IMR-90 (cell line): ENCODE data around the gene CPEB3. TPM values are rescaled to one million over a fixed set of nuclear protein-coding genes. Genes with fewer than 3 reads are reported as not detected.

Experiments
- ATAC-seq: fragments of 200-7000 bp; cut with Tn5 transposase; 2 replicates; pipeline ENCODE4 v1.9.1; 2020; ENCODE audit warnings: low read depth, mild to moderate bottlenecking, moderate library complexity
- BruUV-seq: library from RNA; stranded (reverse); fragments of 400-500 nt; replicated peaks from 2 replicates; lab custom pipeline; 2021; lab: Mats Ljungman, UMichigan
- CTCF ChIA-PET: fragments of 300-600 bp; formaldehyde crosslinking; extraction: SDS; loops from one replicate; lab custom pipeline; 2021; ENCODE audit warnings: antibody characterized with exemption; lab: Yijun Ruan, JAX
- POLR2A ChIA-PET: fragments of 300-600 bp; sonication (Branson Sonifier 250); formaldehyde crosslinking; loops from one replicate; lab custom pipeline; 2022; ENCODE audit warnings: antibody characterized with exemption; ENCODE audit not compliant: unreplicated experiment; lab: Charles Lee
- DNase-seq: peaks from one replicate; pipeline ENCODE4 v3.0.0; 2013
- H2AFZ ChIP-seq: replicated peaks from 2 replicates; pipeline ENCODE3; 2013; ENCODE audit warnings: low read length, mild to moderate bottlenecking; ENCODE audit not compliant: poor library complexity
- H2AK5ac ChIP-seq: 2 replicates; pipeline ENCODE4 v1.6.1; 2013; ENCODE audit warnings: low read depth, low read length, inconsistent platforms
- H2AK9ac ChIP-seq: replicated peaks from 2 replicates; pipeline ENCODE3; 2013; ENCODE audit warnings: mild to moderate bottlenecking, low read depth, low read length, moderate library complexity; ENCODE audit not compliant: poor library complexity
- H2BK120ac ChIP-seq: 2 replicates; pipeline ENCODE4 v1.6.1; 2013; ENCODE audit warnings: low read depth, low read length, inconsistent platforms
- H2BK15ac ChIP-seq: 3 replicates; pipeline ENCODE4 v1.6.1; 2013; ENCODE audit warnings: low read depth, low read length, inconsistent platforms
- H2BK20ac ChIP-seq: 2 replicates; pipeline ENCODE4 v1.6.1; 2013; ENCODE audit warnings: low read depth, mild to moderate bottlenecking, inconsistent platforms, low read length, moderate library complexity
- H2BK5ac ChIP-seq: 2 replicates; pipeline ENCODE4 v1.6.1; 2013; ENCODE audit warnings: mild to moderate bottlenecking, low read depth, low read length, inconsistent platforms; ENCODE audit not compliant: poor library complexity, severe bottlenecking
- H3K14ac ChIP-seq: replicated peaks from 2 replicates; pipeline ENCODE4 v1.6.1; 2013; ENCODE audit warnings: low read depth, low read length, inconsistent platforms
- H3K18ac ChIP-seq: 2 replicates; pipeline ENCODE4 v1.6.1; 2013; ENCODE audit warnings: low read depth, low read length, control low read depth
- H3K23ac ChIP-seq: 2 replicates; pipeline ENCODE4 v1.6.1; 2013; ENCODE audit warnings: low read depth, low read length, inconsistent platforms
- H3K27ac ChIP-seq: 2 replicates; pipeline ENCODE4 v1.5.1; 2013; ENCODE audit warnings: mild to moderate bottlenecking, control low read depth, low read length; ENCODE audit not compliant: insufficient read depth
- H3K27me3 ChIP-seq: 2 replicates; pipeline ENCODE4 v1.6.1; 2013; ENCODE audit warnings: low read length; ENCODE audit not compliant: control insufficient read depth, insufficient read depth
- H3K36me3 ChIP-seq: 2 replicates; pipeline ENCODE4 v1.6.1; 2013; ENCODE audit warnings: low read length, mixed read lengths; ENCODE audit not compliant: control insufficient read depth, insufficient read depth
- H3K4ac ChIP-seq: 2 replicates; pipeline ENCODE4 v1.6.1; 2013; ENCODE audit warnings: low read depth, low read length, inconsistent platforms
- H3K4me1 ChIP-seq: 2 replicates; pipeline ENCODE4 v1.6.1; 2013; ENCODE audit warnings: low read length, mixed read lengths; ENCODE audit not compliant: control insufficient read depth, insufficient read depth
- H3K4me2 ChIP-seq: 2 replicates; pipeline ENCODE4 v1.6.1; 2013; ENCODE audit warnings: low read depth, mild to moderate bottlenecking, control low read depth, low read length, moderate library complexity
- H3K4me3 ChIP-seq: 2 replicates; pipeline ENCODE4 v1.5.1; 2013; ENCODE audit warnings: low read depth, mild to moderate bottlenecking, control low read depth, low read length, moderate library complexity; ENCODE audit not compliant: insufficient read depth
- H3K56ac ChIP-seq: 2 replicates; pipeline ENCODE4 v1.6.1; 2013; ENCODE audit warnings: low read length, inconsistent platforms; ENCODE audit not compliant: insufficient read depth; ENCODE audit errors: extremely low read depth
- H3K79me1 ChIP-seq, 2 experiments: 2 replicates each; pipeline ENCODE4 v1.6.1; 2013; ENCODE audit warnings: low read length in 2 of 2, inconsistent platforms in 1 of 2, low read depth in 1 of 2
- H3K9ac ChIP-seq: 2 replicates; pipeline ENCODE4 v1.6.1; 2013; ENCODE audit warnings: low read depth, low read length, control low read depth
- H3K9me1 ChIP-seq: 2 replicates; pipeline ENCODE4 v1.6.1; 2013; ENCODE audit warnings: low read length, inconsistent platforms; ENCODE audit not compliant: insufficient read depth
- H3K9me3 ChIP-seq: 2 replicates; pipeline ENCODE4 v1.6.1; 2013; ENCODE audit warnings: low read length; ENCODE audit not compliant: control insufficient read depth, insufficient read depth
- H4K20me1 ChIP-seq: 2 replicates; pipeline ENCODE4 v1.6.1; 2013; ENCODE audit warnings: low read length, inconsistent platforms; ENCODE audit not compliant: insufficient read depth
- H4K5ac ChIP-seq: 2 replicates; pipeline ENCODE4 v1.6.1; 2013; ENCODE audit warnings: mild to moderate bottlenecking, low read depth, low read length, control low read depth
- H4K8ac ChIP-seq, 2 experiments: 2 replicates each; pipeline ENCODE4 v1.6.1; 2013; ENCODE audit warnings: low read depth in 2 of 2, low read length in 2 of 2, control low read depth in 1 of 2, inconsistent platforms in 1 of 2
- H4K91ac ChIP-seq: 2 replicates; pipeline ENCODE4 v1.6.1; 2013; ENCODE audit warnings: low read depth, low read length, inconsistent platforms; ENCODE audit not compliant: insufficient read depth
- BHLHE40 ChIP-seq: fragments of 150-350 bp; IDR thresholded peaks from 2 replicates; pipeline ENCODE4 v1.6.1; 2016; ENCODE audit warnings: mild to moderate bottlenecking, low read depth, low read length
- CHD1 ChIP-seq: IDR thresholded peaks from 2 replicates; pipeline ENCODE4 v1.6.1; 2012; ENCODE audit warnings: low read depth, low read length, improper control_type of control experiment
- CTCF ChIP-seq: conservative IDR thresholded peaks from 2 replicates; pipeline ENCODE4 v1.5.1; 2012; ENCODE audit warnings: mild to moderate bottlenecking, low read depth, low read length, improper control_type of control experiment
- FOS ChIP-seq: fragments of 150-350 bp; IDR thresholded peaks from 2 replicates; pipeline ENCODE4 v1.6.1; 2016; ENCODE audit warnings: low read depth, low read length
- MAFK ChIP-seq: IDR thresholded peaks from 2 replicates; pipeline ENCODE4 v1.6.1; 2012; ENCODE audit warnings: low read depth, low read length, improper control_type of control experiment
- MAZ ChIP-seq: IDR thresholded peaks from 2 replicates; pipeline ENCODE4 v1.6.1; 2012; ENCODE audit warnings: low read depth, mild to moderate bottlenecking, low read length, improper control_type of control experiment, moderate library complexity, borderline replicate concordance
- MXI1 ChIP-seq: IDR thresholded peaks from 2 replicates; pipeline ENCODE4 v1.6.1; 2012; ENCODE audit warnings: low read depth, mild to moderate bottlenecking, low read length, moderate library complexity, borderline replicate concordance
- NFE2L2 ChIP-seq: fragments of 150-350 bp; IDR thresholded peaks from 2 replicates; pipeline ENCODE4 v1.6.1; 2016; ENCODE audit warnings: low read depth, mild to moderate bottlenecking, low read length
- POLR2A ChIP-seq: IDR thresholded peaks from 2 replicates; pipeline ENCODE4 v1.6.1; 2012; ENCODE audit warnings: mild to moderate bottlenecking, low read depth, low read length
- RAD21 ChIP-seq: IDR thresholded peaks from 2 replicates; pipeline ENCODE4 v1.6.1; 2012; ENCODE audit warnings: low read length, improper control_type of control experiment
- RCOR1 ChIP-seq: IDR thresholded peaks from 2 replicates; pipeline ENCODE4 v1.6.1; 2012; ENCODE audit warnings: mild to moderate bottlenecking, low read length, improper control_type of control experiment; ENCODE audit not compliant: insufficient replicate concordance
- RFX5 ChIP-seq: IDR thresholded peaks from 2 replicates; pipeline ENCODE4 v1.8.0; 2012; ENCODE audit warnings: low read depth, mild to moderate bottlenecking, low read length, moderate library complexity
- SMC3 ChIP-seq: fragments of 150-350 bp; IDR thresholded peaks from 2 replicates; pipeline ENCODE4 v1.6.1; 2016; ENCODE audit warnings: low read depth, mild to moderate bottlenecking, antibody characterized with exemption, low read length, moderate library complexity
- USF2 ChIP-seq: fragments of 150-350 bp; IDR thresholded peaks from 2 replicates; pipeline ENCODE4 v1.6.1; 2017; ENCODE audit warnings: mild to moderate bottlenecking, antibody characterized with exemption, low read length, low read depth
- WGBS, 2 experiments: methylation state at CpG; one replicate each; pipeline versions ENCODE4 v1.1.5 to v1.1.7; 2013; ENCODE audit warnings: missing lambda C conversion rate in 2 of 2; ENCODE audit not compliant: insufficient read length in 1 of 2; ENCODE audit errors: extremely low coverage in 2 of 2; 5-methylcytosine and 5-hydroxymethylcytosine counted together
- dilution Hi-C: fragments of 300-500 bp; cut with HindIII; formaldehyde crosslinking; loops from one replicate; pipeline ENCODE4 v1.14.3; 2018; ENCODE audit warnings: low sequenced_read_pairs; ENCODE audit not compliant: unreplicated experiment
- in situ Hi-C: fragments of 300-500 bp; cut with MboI; formaldehyde crosslinking; loops from 3 replicates; pipeline ENCODE4 v1.14.3; 2019; ENCODE audit warnings: low sequenced_read_pairs, inconsistent platforms, mixed read lengths
- intact Hi-C: fragments of 100-400 bp; cut with micrococcal nuclease; formaldehyde crosslinking; loops from 2 replicates; pipeline ENCODE4 v1.10.0; 2022
- polyA plus RNA-seq, 3 experiments: library from polyadenylated mRNA; depleted of rRNA; stranded (reverse); fragments of >200 nt; gene quantifications; 2 replicates each; pipeline ENCODE4 v1.2.3, GENCODE V29; 2012; ENCODE audit warnings: low replicate concordance in 1 of 3
- total RNA-seq: library from RNA; depleted of rRNA; stranded (reverse); fragments of >200 nt; gene quantifications from 2 replicates; pipeline ENCODE4 v1.2.3, GENCODE V29; 2012
- TF ChIP-seq, protein P1 (sequence below): fragments of 150-350 bp; IDR thresholded peaks from 2 replicates; pipeline ENCODE4 v1.6.1; 2016; ENCODE audit warnings: low read depth, mild to moderate bottlenecking, low read length, moderate library complexity, borderline replicate concordance

CPEB3 gene
- total and polyA plus RNA-seq, 2 of the 4 experiments (the other 2 are of a cell fraction) = 0.18 to 0.36 TPM

- H4K20me1 ChIP-seq = no peaks in the 10 kb centered on the region
- no peak overlapping the region for H3K27ac ChIP-seq
- ChIA-PET CTCF (no interaction called here), POLR2A (no interaction called here)
- ATAC-seq = no peak
- no peak overlapping the region for H3K14ac ChIP-seq
- H3K4me1 ChIP-seq = no peaks in the 10 kb centered on the region
- DNase-seq = peak; percentile 10
- intact Hi-C loops (no loop called here), in situ Hi-C loops (no loop called here), dilution Hi-C loops (no loop called here)
- no peak overlapping the region for H4K5ac ChIP-seq
- H2AK9ac ChIP-seq = no peak overlapping the region
- H2AFZ ChIP-seq = no peak overlapping the region
- BruUV-seq = no TSS peak
- H2BK5ac ChIP-seq = no peak overlapping the region
- no peak overlapping the region for H3K18ac ChIP-seq
- H3K36me3 ChIP-seq = peaks cover 4% of the 10 kb centered on the region; the same call in 1 of the 2 replicates
- H3K27me3 ChIP-seq = no peaks in the 10 kb centered on the region
- no peak overlapping the region for H3K23ac ChIP-seq
- no peaks in the 10 kb centered on the region for H3K79me1 ChIP-seq
- TF ChIP-seq NFE2L2 = no peak
- no peak for TF ChIP-seq SMC3
- no peak for TF ChIP-seq FOS
- TF ChIP-seq CTCF = no peak
- no peak for TF ChIP-seq MAZ
- no peak for TF ChIP-seq POLR2A
- TF ChIP-seq RAD21 = no peak
- TF ChIP-seq MXI1 = no peak
- no peak for TF ChIP-seq BHLHE40
- no peak for TF ChIP-seq RCOR1
- no peak for TF ChIP-seq USF2
- no peak for TF ChIP-seq CHD1
- no peak for TF ChIP-seq MAFK
- no peak for TF ChIP-seq RFX5
- TF ChIP-seq, protein P1, sequence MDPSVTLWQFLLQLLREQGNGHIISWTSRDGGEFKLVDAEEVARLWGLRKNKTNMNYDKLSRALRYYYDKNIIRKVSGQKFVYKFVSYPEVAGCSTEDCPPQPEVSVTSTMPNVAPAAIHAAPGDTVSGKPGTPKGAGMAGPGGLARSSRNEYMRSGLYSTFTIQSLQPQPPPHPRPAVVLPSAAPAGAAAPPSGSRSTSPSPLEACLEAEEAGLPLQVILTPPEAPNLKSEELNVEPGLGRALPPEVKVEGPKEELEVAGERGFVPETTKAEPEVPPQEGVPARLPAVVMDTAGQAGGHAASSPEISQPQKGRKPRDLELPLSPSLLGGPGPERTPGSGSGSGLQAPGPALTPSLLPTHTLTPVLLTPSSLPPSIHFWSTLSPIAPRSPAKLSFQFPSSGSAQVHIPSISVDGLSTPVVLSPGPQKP = no peak
- no peaks in the 10 kb centered on the region for H3K9me1 ChIP-seq
- H2BK120ac ChIP-seq = no peak overlapping the region
- WGBS, 2 experiments = no CpG with 5 or more reads among the region's 1 CpG
- no peak overlapping the region for H4K91ac ChIP-seq
- no peak overlapping the region for H3K4me2 ChIP-seq
- no peak overlapping the region for H3K4me3 ChIP-seq
- H2BK15ac ChIP-seq = no peak overlapping the region
- H2BK20ac ChIP-seq = no peak overlapping the region
- H4K8ac ChIP-seq = no peak overlapping the region
- H2AK5ac ChIP-seq = no peak overlapping the region
- no peak overlapping the region for H3K56ac ChIP-seq
- H3K9me3 ChIP-seq = no peaks in the 10 kb centered on the region
- no peak overlapping the region for H3K4ac ChIP-seq
- H3K9ac ChIP-seq = no peak overlapping the region
These were observed 251.9 kb downstream of the CPEB3 start for GRCh38 chr10:92038949-92039348.
